WI38 (cell line): ENCODE measurements around the gene IFNLR1.
"Not testable (repeated sequence)": the region's sequence is repeated elsewhere in the genome, so short reads cannot be mapped to it uniquely, and the experiment has no call there.

Experiments used
- H3K4me3 ChIP-seq: 2 replicates; pipeline ENCODE4 v1.5.1; 2011; ENCODE audit warnings: low read depth, mild to moderate bottlenecking, control low read depth, low read length
- CTCF ChIP-seq: IDR thresholded peaks from 2 replicates; pipeline ENCODE4 v1.5.1; 2012; ENCODE audit warnings: low read depth, mild to moderate bottlenecking, control low read depth, low read length

IFNLR1 gene

GRCh38 chr1:24212376-24212775 is 25.3 kb upstream of the IFNLR1 start:
- no peak overlapping the region for H3K4me3 ChIP-seq
- no peak for TF ChIP-seq CTCF

- no peak for TF ChIP-seq CTCF
- H3K4me3 ChIP-seq: no peak overlapping the region
Measured at GRCh38 chr1:24210195-24210627, 23.1 kb upstream of the IFNLR1 start.

- no peak for TF ChIP-seq CTCF
Measured at GRCh38 chr1:24209097-24209496, 22.0 kb upstream of the IFNLR1 start.

GRCh38 chr1:24207709-24208108 is 20.6 kb upstream of the IFNLR1 start:
- TF ChIP-seq CTCF: no peak
- H3K4me3 ChIP-seq: no peak overlapping the region

More at GRCh38 chr1:24209097-24209496, 22.0 kb upstream of the IFNLR1 start:
- no peak overlapping the region for H3K4me3 ChIP-seq

- not testable (repeated sequence) for H3K4me3 ChIP-seq
Measured at GRCh38 chr1:24207395-24207687, 20.3 kb upstream of the IFNLR1 start.

- H3K4me3 ChIP-seq: no peak overlapping the region
- TF ChIP-seq CTCF: no peak
Measured at GRCh38 chr1:24206516-24207394, 19.7 kb upstream of the IFNLR1 start.

- TF ChIP-seq CTCF: no peak
Measured at GRCh38 chr1:24206083-24206464, 19.0 kb upstream of the IFNLR1 start.

More at GRCh38 chr1:24206083-24206464, 19.0 kb upstream of the IFNLR1 start:
- H3K4me3 ChIP-seq: no peak overlapping the region
